Muscle layer of colon (tissue), 2 donors: ENCODE results near the gene CCM2.

ENCODE experiments used
- H3K27ac ChIP-seq: one replicate; pipeline ENCODE4 v1.7.0; 2013; ENCODE audit warnings: low read depth, mild to moderate bottlenecking, low read length, moderate library complexity
- H3K27me3 ChIP-seq, 2 donors: one replicate each; pipeline ENCODE4 v1.7.0; 2013; ENCODE audit warnings: low read length in 2 of 2, mild to moderate bottlenecking in 2 of 2; ENCODE audit not compliant: insufficient read depth in 2 of 2, control insufficient read depth in 1 of 2
- H3K36me3 ChIP-seq: one replicate; pipeline ENCODE4 v1.7.0; 2013; ENCODE audit warnings: mild to moderate bottlenecking, low read length; ENCODE audit not compliant: insufficient read depth
- H3K4me1 ChIP-seq: one replicate; pipeline ENCODE4 v1.7.0; 2013; ENCODE audit warnings: mild to moderate bottlenecking, low read length; ENCODE audit not compliant: insufficient read depth
- H3K4me3 ChIP-seq, 2 donors: one replicate each; pipeline ENCODE4 v1.7.0; 2013; ENCODE audit warnings: low read length in 2 of 2, low read depth in 1 of 2, mild to moderate bottlenecking in 1 of 2, moderate library complexity in 1 of 2
- H3K9ac ChIP-seq: one replicate; pipeline ENCODE4 v1.7.0; 2013; ENCODE audit warnings: low read length
- H3K9me3 ChIP-seq: one replicate; pipeline ENCODE4 v1.7.0; 2013; ENCODE audit warnings: mild to moderate bottlenecking, low read length
- donor health status: abdominal sarcoma.
- donor health status: Adenocarcinoma of cecum.

CCM2 gene

GRCh38 chr7:45075355-45075644 lies 75.3 kb downstream of the CCM2 start:
- no peaks in the 10 kb centered on the region for H3K27me3 ChIP-seq
- no peaks in the 10 kb centered on the region for H3K4me1 ChIP-seq
- no peak overlapping the region for H3K9ac ChIP-seq
- H3K36me3 ChIP-seq = peaks cover 63% of the 10 kb centered on the region
- H3K4me3 ChIP-seq = no peak overlapping the region
- no peak overlapping the region for H3K27ac ChIP-seq
- no peaks in the 10 kb centered on the region for H3K9me3 ChIP-seq

GRCh38 chr7:45075871-45076796 lies 76.1 kb downstream of the CCM2 start:
- H3K4me1 ChIP-seq = no peaks in the 10 kb centered on the region
- H3K27ac ChIP-seq = no peak overlapping the region
- H3K27me3 ChIP-seq = no peaks in the 10 kb centered on the region
- H3K9me3 ChIP-seq = no peaks in the 10 kb centered on the region
- no peak overlapping the region for H3K9ac ChIP-seq
- no peak overlapping the region for H3K4me3 ChIP-seq
- peaks cover 62% of the 10 kb centered on the region for H3K36me3 ChIP-seq

GRCh38 chr7:45076946-45077345 lies 76.9 kb downstream of the CCM2 start:
- no peak overlapping the region for H3K27ac ChIP-seq
- no peak overlapping the region for H3K9ac ChIP-seq
- no peaks in the 10 kb centered on the region for H3K4me1 ChIP-seq
- peaks cover 54% of the 10 kb centered on the region for H3K36me3 ChIP-seq
- no peaks in the 10 kb centered on the region for H3K9me3 ChIP-seq
- no peaks in the 10 kb centered on the region for H3K27me3 ChIP-seq
- H3K4me3 ChIP-seq = no peak overlapping the region

- Histone ChIP-seq H3K4me1 (no peaks in the 10 kb centered on the region), H3K27ac (no peak overlapping the region), H3K9me3 (no peaks in the 10 kb centered on the region), H3K27me3 (no peaks in the 10 kb centered on the region), H3K36me3 (peaks cover 49% of the 10 kb centered on the region), H3K4me3 (no peak overlapping the region), H3K9ac (no peak overlapping the region)
Measured at GRCh38 chr7:45077579-45077978, 77.6 kb downstream of the CCM2 start.

- Histone ChIP-seq H3K27ac (no peak overlapping the region), H3K36me3 (peaks cover 42% of the 10 kb centered on the region), H3K9ac (no peak overlapping the region), H3K27me3 (no peaks in the 10 kb centered on the region), H3K9me3 (no peaks in the 10 kb centered on the region), H3K4me1 (no peaks in the 10 kb centered on the region), H3K4me3 (no peak overlapping the region)
Measured at GRCh38 chr7:45078125-45078681, 78.2 kb downstream of the CCM2 start.

- H3K4me1 ChIP-seq = no peaks in the 10 kb centered on the region
- no peak overlapping the region for H3K27ac ChIP-seq
- H3K36me3 ChIP-seq = peaks cover 27% of the 10 kb centered on the region
- H3K27me3 ChIP-seq = no peaks in the 10 kb centered on the region
- no peak overlapping the region for H3K9ac ChIP-seq
- H3K4me3 ChIP-seq = no peak overlapping the region
- no peaks in the 10 kb centered on the region for H3K9me3 ChIP-seq
Measured at GRCh38 chr7:45080265-45080957, 80.4 kb downstream of the CCM2 start.

GRCh38 chr7:45080958-45081669 lies 81.1 kb downstream of the CCM2 start:
- Histone ChIP-seq H3K27ac (no peak overlapping the region), H3K36me3 (peaks cover 21% of the 10 kb centered on the region), H3K9ac (no peak overlapping the region), H3K27me3 (no peaks in the 10 kb centered on the region), H3K4me1 (no peaks in the 10 kb centered on the region), H3K9me3 (no peaks in the 10 kb centered on the region), H3K4me3 (no peak overlapping the region)

GRCh38 chr7:45081670-45081974 lies 81.6 kb downstream of the CCM2 start:
- Histone ChIP-seq H3K27ac (no peak overlapping the region), H3K36me3 (peaks cover 17% of the 10 kb centered on the region), H3K27me3 (no peaks in the 10 kb centered on the region), H3K9me3 (no peaks in the 10 kb centered on the region), H3K4me1 (no peaks in the 10 kb centered on the region), H3K9ac (no peak overlapping the region), H3K4me3 (no peak overlapping the region)

- H3K4me3 ChIP-seq = no peak overlapping the region
- H3K9me3 ChIP-seq = no peaks in the 10 kb centered on the region
- H3K36me3 ChIP-seq = peaks cover 17% of the 10 kb centered on the region
- H3K9ac ChIP-seq = no peak overlapping the region
- no peaks in the 10 kb centered on the region for H3K27me3 ChIP-seq
- no peak overlapping the region for H3K27ac ChIP-seq
- no peaks in the 10 kb centered on the region for H3K4me1 ChIP-seq
Measured at GRCh38 chr7:45082031-45082830, 82.2 kb downstream of the CCM2 start.

- Histone ChIP-seq H3K27ac (no peak overlapping the region), H3K9me3 (no peaks in the 10 kb centered on the region), H3K36me3 (peaks cover 13% of the 10 kb centered on the region), H3K9ac (no peak overlapping the region), H3K27me3 (no peaks in the 10 kb centered on the region), H3K4me3 (no peak overlapping the region), H3K4me1 (no peaks in the 10 kb centered on the region)
Measured at GRCh38 chr7:45082831-45083331, 82.9 kb downstream of the CCM2 start.

- Histone ChIP-seq H3K4me1 (peaks cover 4% of the 10 kb centered on the region), H3K36me3 (peaks cover 6% of the 10 kb centered on the region), H3K4me3 (no peak overlapping the region), H3K9me3 (no peaks in the 10 kb centered on the region), H3K9ac (no peak overlapping the region), H3K27me3 (no peaks in the 10 kb centered on the region), H3K27ac (no peak overlapping the region)
Measured at GRCh38 chr7:45084336-45084735, 84.3 kb downstream of the CCM2 start.
